ENCODE measurements around the gene LRFN5. TPM values are rescaled to one million over a fixed set of nuclear protein-coding genes. Genes with fewer than 3 reads are reported as not detected.

Gene LRFN5
- total RNA-seq, 1 experiment from 2014 or later = 9.8 TPM

DNA sequence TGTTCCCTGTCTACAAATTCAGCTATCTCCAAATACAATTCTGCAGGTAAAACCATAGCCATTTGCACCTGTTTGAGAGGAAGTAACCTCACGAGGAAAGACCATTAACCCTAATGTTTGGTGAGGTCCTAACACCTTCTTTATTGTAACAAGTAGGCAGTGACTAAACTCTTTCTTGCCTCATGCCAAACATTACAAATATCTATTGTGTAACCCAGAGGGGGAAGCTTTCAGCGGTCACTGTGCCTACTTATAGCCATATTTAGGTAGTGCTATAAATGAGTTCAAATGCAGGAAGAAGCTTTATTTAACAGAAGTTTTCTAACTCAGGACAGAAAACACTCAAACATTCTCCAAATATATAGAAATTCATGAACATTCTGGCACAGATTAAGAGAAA lies 252.7 kb downstream of the LRFN5 start:
- BruUV-seq (replicated peaks) = no TSS peak
- ATAC-seq (no peak), DNase-seq (ENCODE audit: low read depth, low spot score) (no peak)
- Histone ChIP-seq H3K36me3 (ENCODE audit: control insufficient read depth, insufficient read depth, low read length) (no peaks in the 10 kb centered on the region), H3K4me3 (ENCODE audit: low read depth in 2 of 2, low read length in 2 of 2) (no peak overlapping the region), H3K4me1 (ENCODE audit: control insufficient read depth, insufficient read depth, low read length) (no peaks in the 10 kb centered on the region), H3K9me3 (ENCODE audit: control insufficient read depth, insufficient read depth, low read depth, low read length) (no peaks in the 10 kb centered on the region), H3K27ac (ENCODE audit: low read length) (no peak overlapping the region), H3K27me3 (ENCODE audit: control insufficient read depth, insufficient read depth, low read length) (no peaks in the 10 kb centered on the region)
- intact Hi-C loops (cut with micrococcal nuclease; ENCODE audit: unreplicated experiment) (no loop called here), in situ Hi-C loops (cut with HindIII; ENCODE audit: low pct_unique_long_range_greater_than_20kb, low sequenced_read_pairs) (no loop called here)
- no peak for TF ChIP-seq POLR2AphosphoS5 (IDR thresholded peaks at IDR 0.05; ENCODE audit: low read depth, low read length)
- TF ChIP-seq, protein P1, sequence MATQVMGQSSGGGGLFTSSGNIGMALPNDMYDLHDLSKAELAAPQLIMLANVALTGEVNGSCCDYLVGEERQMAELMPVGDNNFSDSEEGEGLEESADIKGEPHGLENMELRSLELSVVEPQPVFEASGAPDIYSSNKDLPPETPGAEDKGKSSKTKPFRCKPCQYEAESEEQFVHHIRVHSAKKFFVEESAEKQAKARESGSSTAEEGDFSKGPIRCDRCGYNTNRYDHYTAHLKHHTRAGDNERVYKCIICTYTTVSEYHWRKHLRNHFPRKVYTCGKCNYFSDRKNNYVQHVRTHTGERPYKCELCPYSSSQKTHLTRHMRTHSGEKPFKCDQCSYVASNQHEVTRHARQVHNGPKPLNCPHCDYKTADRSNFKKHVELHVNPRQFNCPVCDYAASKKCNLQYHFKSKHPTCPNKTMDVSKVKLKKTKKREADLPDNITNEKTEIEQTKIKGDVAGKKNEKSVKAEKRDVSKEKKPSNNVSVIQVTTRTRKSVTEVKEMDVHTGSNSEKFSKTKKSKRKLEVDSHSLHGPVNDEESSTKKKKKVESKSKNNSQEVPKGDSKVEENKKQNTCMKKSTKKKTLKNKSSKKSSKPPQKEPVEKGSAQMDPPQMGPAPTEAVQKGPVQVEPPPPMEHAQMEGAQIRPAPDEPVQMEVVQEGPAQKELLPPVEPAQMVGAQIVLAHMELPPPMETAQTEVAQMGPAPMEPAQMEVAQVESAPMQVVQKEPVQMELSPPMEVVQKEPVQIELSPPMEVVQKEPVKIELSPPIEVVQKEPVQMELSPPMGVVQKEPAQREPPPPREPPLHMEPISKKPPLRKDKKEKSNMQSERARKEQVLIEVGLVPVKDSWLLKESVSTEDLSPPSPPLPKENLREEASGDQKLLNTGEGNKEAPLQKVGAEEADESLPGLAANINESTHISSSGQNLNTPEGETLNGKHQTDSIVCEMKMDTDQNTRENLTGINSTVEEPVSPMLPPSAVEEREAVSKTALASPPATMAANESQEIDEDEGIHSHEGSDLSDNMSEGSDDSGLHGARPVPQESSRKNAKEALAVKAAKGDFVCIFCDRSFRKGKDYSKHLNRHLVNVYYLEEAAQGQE (IDR thresholded peaks at IDR 0.05; ENCODE audit: insufficient read depth in 1 of 2, low read depth in 2 of 2, low read length in 1 of 2) = no peak
- no peak for TF ChIP-seq SIN3A (IDR thresholded peaks at IDR 0.05; ENCODE audit: borderline replicate concordance, insufficient read depth, low read depth, low read length)
- no peak for TF ChIP-seq TCF7L2 (IDR thresholded peaks at IDR 0.05; ENCODE audit: low read depth, low read length)
- TF ChIP-seq, protein P2, sequence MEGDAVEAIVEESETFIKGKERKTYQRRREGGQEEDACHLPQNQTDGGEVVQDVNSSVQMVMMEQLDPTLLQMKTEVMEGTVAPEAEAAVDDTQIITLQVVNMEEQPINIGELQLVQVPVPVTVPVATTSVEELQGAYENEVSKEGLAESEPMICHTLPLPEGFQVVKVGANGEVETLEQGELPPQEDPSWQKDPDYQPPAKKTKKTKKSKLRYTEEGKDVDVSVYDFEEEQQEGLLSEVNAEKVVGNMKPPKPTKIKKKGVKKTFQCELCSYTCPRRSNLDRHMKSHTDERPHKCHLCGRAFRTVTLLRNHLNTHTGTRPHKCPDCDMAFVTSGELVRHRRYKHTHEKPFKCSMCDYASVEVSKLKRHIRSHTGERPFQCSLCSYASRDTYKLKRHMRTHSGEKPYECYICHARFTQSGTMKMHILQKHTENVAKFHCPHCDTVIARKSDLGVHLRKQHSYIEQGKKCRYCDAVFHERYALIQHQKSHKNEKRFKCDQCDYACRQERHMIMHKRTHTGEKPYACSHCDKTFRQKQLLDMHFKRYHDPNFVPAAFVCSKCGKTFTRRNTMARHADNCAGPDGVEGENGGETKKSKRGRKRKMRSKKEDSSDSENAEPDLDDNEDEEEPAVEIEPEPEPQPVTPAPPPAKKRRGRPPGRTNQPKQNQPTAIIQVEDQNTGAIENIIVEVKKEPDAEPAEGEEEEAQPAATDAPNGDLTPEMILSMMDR (IDR thresholded peaks at IDR 0.05) = no peak
- CTCF ChIA-PET = no interaction called here
- POLR2A ChIA-PET = no interaction called here

DNA sequence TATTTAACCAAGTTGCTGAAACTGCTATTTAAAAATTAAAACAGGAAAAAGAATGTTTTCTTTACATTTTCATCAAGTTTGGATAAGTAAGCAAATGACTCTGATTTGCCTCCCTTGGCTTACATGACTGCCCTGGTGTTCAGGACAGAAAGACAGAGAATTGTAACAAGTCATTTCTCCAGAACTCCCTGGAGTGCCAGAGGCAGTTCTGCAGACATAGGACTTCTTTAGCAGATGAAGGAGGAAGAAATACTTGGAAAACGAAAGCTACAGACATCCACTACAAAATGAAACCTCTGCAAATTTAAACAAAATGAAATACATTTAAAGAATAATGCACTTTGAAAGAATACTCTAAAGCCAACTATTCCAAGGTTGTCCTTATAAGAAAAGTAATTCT lies 253.9 kb downstream of the LRFN5 start:
- H3K27me3 ChIP-seq (ENCODE audit: control insufficient read depth, insufficient read depth, low read length) = no peaks in the 10 kb centered on the region
- ATAC-seq = no peak
- H3K9me3 ChIP-seq (ENCODE audit: control insufficient read depth, insufficient read depth, low read depth, low read length) = no peaks in the 10 kb centered on the region
- DNase-seq (ENCODE audit: low read depth, low spot score) = no peak
- in situ Hi-C loops (cut with HindIII; ENCODE audit: low pct_unique_long_range_greater_than_20kb, low sequenced_read_pairs) (no loop called here), intact Hi-C loops (cut with micrococcal nuclease; ENCODE audit: unreplicated experiment) (no loop called here)
- TF ChIP-seq, protein P2 (IDR thresholded peaks at IDR 0.05) = no peak
- no peak for TF ChIP-seq POLR2AphosphoS5 (IDR thresholded peaks at IDR 0.05; ENCODE audit: low read depth, low read length)
- POLR2A ChIA-PET = no interaction called here
- H3K27ac ChIP-seq (ENCODE audit: low read length) = no peak overlapping the region
- no TSS peak for BruUV-seq (replicated peaks)
- CTCF ChIA-PET = no interaction called here
- no peaks in the 10 kb centered on the region for H3K4me1 ChIP-seq (ENCODE audit: control insufficient read depth, insufficient read depth, low read length)
- H3K36me3 ChIP-seq (ENCODE audit: control insufficient read depth, insufficient read depth, low read length) = no peaks in the 10 kb centered on the region
- no peak overlapping the region for H3K4me3 ChIP-seq (ENCODE audit: low read depth in 2 of 2, low read length in 2 of 2)

DNA sequence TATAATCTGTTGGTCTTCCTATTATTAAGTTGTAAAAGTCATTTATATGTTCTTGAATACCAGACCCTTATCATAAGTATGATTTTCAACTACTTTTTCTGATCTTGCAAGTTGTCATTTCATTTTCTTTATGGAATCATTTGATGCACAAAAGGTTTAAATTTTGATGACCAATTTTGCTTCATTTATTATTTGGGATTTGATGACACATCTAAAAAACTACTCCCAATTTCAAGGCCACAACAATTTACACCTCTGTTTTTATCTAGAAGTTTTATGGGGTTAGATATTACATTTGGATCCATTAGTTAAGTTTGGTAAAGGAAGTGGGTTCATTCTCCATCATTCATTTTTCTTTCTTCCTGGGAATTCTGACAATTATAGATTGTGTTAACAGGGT lies 259.2 kb downstream of the LRFN5 start:
- H3K4me3 ChIP-seq (ENCODE audit: low read depth in 2 of 2, low read length in 2 of 2) = no peak overlapping the region
- H3K9me3 ChIP-seq (ENCODE audit: control insufficient read depth, insufficient read depth, low read depth, low read length) = no peaks in the 10 kb centered on the region
- no peaks in the 10 kb centered on the region for H3K36me3 ChIP-seq (ENCODE audit: control insufficient read depth, insufficient read depth, low read length)
- BruUV-seq (replicated peaks) = no TSS peak
- no peak for DNase-seq (ENCODE audit: low read depth, low spot score)
- no peaks in the 10 kb centered on the region for H3K4me1 ChIP-seq (ENCODE audit: control insufficient read depth, insufficient read depth, low read length)
- no peak overlapping the region for H3K27ac ChIP-seq (ENCODE audit: low read length)
- intact Hi-C loops (cut with micrococcal nuclease; ENCODE audit: unreplicated experiment) = no loop called here
- CTCF ChIA-PET = no interaction called here
- in situ Hi-C loops (cut with HindIII; ENCODE audit: low pct_unique_long_range_greater_than_20kb, low sequenced_read_pairs) = no loop called here
- TF ChIP-seq SIN3A (IDR thresholded peaks at IDR 0.05; ENCODE audit: borderline replicate concordance, insufficient read depth, low read depth, low read length) (no peak), TCF7L2 (IDR thresholded peaks at IDR 0.05; ENCODE audit: low read depth, low read length) (no peak), POLR2AphosphoS5 (IDR thresholded peaks at IDR 0.05; ENCODE audit: low read depth, low read length) (no peak)
- TF ChIP-seq, protein P2 (IDR thresholded peaks at IDR 0.05) = no peak
- TF ChIP-seq, protein P1 (IDR thresholded peaks at IDR 0.05; ENCODE audit: insufficient read depth in 1 of 2, low read depth in 2 of 2, low read length in 1 of 2) = no peak
- H3K27me3 ChIP-seq (ENCODE audit: control insufficient read depth, insufficient read depth, low read length) = no peaks in the 10 kb centered on the region
- POLR2A ChIA-PET = no interaction called here
- ATAC-seq = no peak

All from Panc1 (cell line).